ENCODE results near the gene ZNF394.

The ZNF394 gene

GRCh38 chr7:99449326-99449725, 50.8 kb downstream of the ZNF394 start:
- no peak for DNase-seq (ENCODE audit: low read depth in 3 of 3)

DNA sequence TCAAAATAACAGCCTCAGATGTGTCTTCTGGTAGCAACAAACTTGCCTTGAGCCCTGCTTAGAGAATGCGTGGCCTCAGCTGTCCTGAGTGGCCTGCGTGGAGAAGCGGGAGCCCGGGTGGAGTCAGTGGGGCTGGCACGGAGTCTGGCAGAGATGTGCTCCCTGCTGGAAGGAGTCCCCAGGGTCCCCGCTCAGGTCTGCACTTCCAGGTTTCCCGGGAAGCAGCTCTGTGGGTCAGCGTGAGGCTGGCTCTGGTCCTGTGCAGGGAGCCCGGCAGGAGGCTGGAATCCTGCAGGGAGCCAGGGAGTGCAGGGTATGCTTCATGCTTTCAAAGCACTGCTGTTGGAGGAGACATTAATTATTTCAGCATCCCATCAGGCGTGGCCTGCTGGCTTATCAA, 51.2 kb downstream of the ZNF394 start:
- no peak for DNase-seq (ENCODE audit: low read depth in 3 of 3)

- no peak for DNase-seq (ENCODE audit: low read depth in 3 of 3)
These were observed 52.1 kb downstream of the ZNF394 start for GRCh38 chr7:99447943-99448342.

DNA sequence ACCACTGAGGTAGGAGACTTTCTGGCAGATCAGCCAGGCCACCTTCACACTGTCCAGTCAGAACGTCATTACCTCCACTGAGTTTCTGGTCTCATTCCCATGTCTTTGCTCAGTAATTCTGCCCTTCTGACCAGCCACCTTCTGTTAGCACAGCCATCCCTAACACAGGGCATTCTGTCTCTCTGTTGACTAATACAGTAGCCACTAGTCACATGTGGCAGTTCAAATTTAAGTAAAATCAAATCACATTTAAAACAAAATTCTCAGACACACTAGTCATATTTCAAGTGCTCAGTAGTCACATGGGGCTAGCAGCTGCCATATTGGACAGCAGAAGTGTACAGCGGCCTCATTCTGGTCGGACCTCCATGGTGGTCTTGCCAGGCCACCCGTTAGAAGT, 54.0 kb downstream of the ZNF394 start:
- no peak for DNase-seq (ENCODE audit: low read depth in 3 of 3)
